ENCODE data around the gene GAK. TPM values are rescaled to one million over a fixed set of nuclear protein-coding genes. Genes with fewer than 3 reads are reported as not detected.
A peak's percentile ranks its signal among the peaks of the same experiment; 100 is the strongest.

GAK gene
- polyA plus RNA-seq, 1 donor (not counting 4 experiments of a cell fraction or from before 2014, with no cell fraction given), result 18.4 TPM

GRCh38 chr4:867526-868250 lies 64.4 kb downstream of the GAK start:
- Histone ChIP-seq H3K4me3 (ENCODE audit: control insufficient read depth in 2 of 3, extremely low read depth in 1 of 3, insufficient read depth in 2 of 3, low read depth in 1 of 3, low read length in 3 of 3) (no peak overlapping the region), H3K79me2 (ENCODE audit: control insufficient read depth, insufficient read depth, low read length) (no peaks in the 10 kb centered on the region), H3K4me2 (ENCODE audit: control insufficient read depth, extremely low read depth, insufficient read depth, low read depth, low read length) (no peak overlapping the region), H3K9me1 (ENCODE audit: control insufficient read depth, extremely low read depth, insufficient read depth, low read length) (no peaks in the 10 kb centered on the region), H4K20me1 (ENCODE audit: control insufficient read depth, extremely low read depth, insufficient read depth, low read length) (no peaks in the 10 kb centered on the region), H3K9ac (ENCODE audit: control insufficient read depth, extremely low read depth, insufficient read depth, low read length) (no peak overlapping the region), H2AFZ (ENCODE audit: control insufficient read depth, low read length) (no peak overlapping the region), H3K9me3 (ENCODE audit: control insufficient read depth, low read depth, low read length) (no peaks in the 10 kb centered on the region), H3K36me3 (ENCODE audit: control insufficient read depth in 2 of 2, extremely low read depth in 1 of 2, insufficient read depth in 2 of 2, low read length in 2 of 2) (peaks cover 24 to 32% of the 10 kb centered on the region in 2 experiments), H3K27ac (ENCODE audit: control insufficient read depth, insufficient read depth, low read length) (no peak overlapping the region), H3K4me1 (ENCODE audit: control insufficient read depth, extremely low read depth, insufficient read depth, low read length) (no peaks in the 10 kb centered on the region), H3K27me3 (ENCODE audit: control insufficient read depth, extremely low read depth, insufficient read depth, low read length) (no peaks in the 10 kb centered on the region)
- DNase-seq (ENCODE audit: low read depth, low spot score), result no peak
- dilution Hi-C loops (cut with MboI; ENCODE audit: extremely low pct_ligation_motif_present, low sequenced_read_pairs), result no loop called here
- TF ChIP-seq EZH2 (IDR thresholded peaks at IDR 0.05; ENCODE audit: low read length) (no peak), CTCF (optimal IDR thresholded peaks at IDR 0.05 in 1 of 3, IDR thresholded peaks at IDR 0.05 in 1 of 3, conservative IDR thresholded peaks at IDR 0.05 in 1 of 3; ENCODE audit: extremely low read depth in 1 of 3, insufficient read depth in 2 of 3, low read length in 3 of 3) (no peak)
- no peak for FAIRE-seq

DNA sequence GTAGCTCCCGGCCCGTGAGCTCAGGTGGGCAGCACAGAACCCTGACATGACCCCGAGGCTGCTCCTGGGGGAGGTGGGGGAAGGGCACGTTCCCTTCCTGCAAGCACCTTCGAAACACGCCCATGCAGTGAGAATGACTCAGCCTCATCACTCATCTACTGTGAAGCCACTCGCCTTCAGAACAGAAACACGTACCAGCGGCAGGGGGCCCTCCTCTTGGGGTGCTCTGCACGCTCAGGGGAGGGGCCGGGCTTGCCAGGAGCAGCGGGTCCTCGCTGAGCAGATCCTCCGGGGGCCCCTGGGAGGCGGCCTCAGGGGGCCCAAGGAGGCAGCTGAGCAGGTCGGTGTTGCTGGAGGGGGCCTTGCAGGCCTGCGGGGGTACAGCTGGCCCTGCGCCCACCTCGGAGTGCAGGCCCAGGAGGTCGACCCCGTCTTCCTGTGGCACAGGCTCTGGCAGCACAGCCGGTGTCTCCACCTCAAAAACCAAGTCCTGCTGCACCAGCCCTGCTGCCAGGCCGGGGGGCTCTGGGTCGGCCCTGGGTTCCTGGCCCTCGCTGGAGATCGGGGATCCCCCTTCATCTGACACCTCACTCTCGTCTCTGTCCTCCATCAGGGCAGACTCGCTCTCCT lies 65.2 kb downstream of the GAK start:
- FAIRE-seq (no peak), DNase-seq (ENCODE audit: low read depth, low spot score) (peak; percentile 7)
- Histone ChIP-seq H3K9me3 (ENCODE audit: control insufficient read depth, low read depth, low read length) (no peaks in the 10 kb centered on the region), H3K79me2 (ENCODE audit: control insufficient read depth, insufficient read depth, low read length) (no peaks in the 10 kb centered on the region), H3K27me3 (ENCODE audit: control insufficient read depth, extremely low read depth, insufficient read depth, low read length) (no peaks in the 10 kb centered on the region), H3K27ac (ENCODE audit: control insufficient read depth, insufficient read depth, low read length) (no peak overlapping the region), H3K9me1 (ENCODE audit: control insufficient read depth, extremely low read depth, insufficient read depth, low read length) (no peaks in the 10 kb centered on the region), H4K20me1 (ENCODE audit: control insufficient read depth, extremely low read depth, insufficient read depth, low read length) (no peaks in the 10 kb centered on the region), H3K36me3 (ENCODE audit: control insufficient read depth in 2 of 2, extremely low read depth in 1 of 2, insufficient read depth in 2 of 2, low read length in 2 of 2) (peaks cover 24 to 32% of the 10 kb centered on the region in 2 experiments), H2AFZ (ENCODE audit: control insufficient read depth, low read length) (no peak overlapping the region), H3K4me1 (ENCODE audit: control insufficient read depth, extremely low read depth, insufficient read depth, low read length) (no peaks in the 10 kb centered on the region), H3K4me3 (ENCODE audit: control insufficient read depth in 2 of 3, extremely low read depth in 1 of 3, insufficient read depth in 2 of 3, low read depth in 1 of 3, low read length in 3 of 3) (no peak overlapping the region), H3K9ac (ENCODE audit: control insufficient read depth, extremely low read depth, insufficient read depth, low read length) (no peak overlapping the region), H3K4me2 (ENCODE audit: control insufficient read depth, extremely low read depth, insufficient read depth, low read depth, low read length) (no peak overlapping the region)
- TF ChIP-seq CTCF (optimal IDR thresholded peaks at IDR 0.05 in 1 of 3, IDR thresholded peaks at IDR 0.05 in 1 of 3, conservative IDR thresholded peaks at IDR 0.05 in 1 of 3; ENCODE audit: extremely low read depth in 1 of 3, insufficient read depth in 2 of 3, low read length in 3 of 3), result no peak
- TF ChIP-seq EZH2 (IDR thresholded peaks at IDR 0.05; ENCODE audit: low read length), result no peak
- dilution Hi-C loops (cut with MboI; ENCODE audit: extremely low pct_ligation_motif_present, low sequenced_read_pairs), result no loop called here

All from keratinocyte (primary cell).